ENCODE results near the gene TRIM66. TPM values are rescaled to one million over a fixed set of nuclear protein-coding genes. Genes with fewer than 3 reads are reported as not detected.

Gene TRIM66
- polyA plus RNA-seq, 3 donors: 0.04 to 12.0 (median 0.47) TPM

DNA sequence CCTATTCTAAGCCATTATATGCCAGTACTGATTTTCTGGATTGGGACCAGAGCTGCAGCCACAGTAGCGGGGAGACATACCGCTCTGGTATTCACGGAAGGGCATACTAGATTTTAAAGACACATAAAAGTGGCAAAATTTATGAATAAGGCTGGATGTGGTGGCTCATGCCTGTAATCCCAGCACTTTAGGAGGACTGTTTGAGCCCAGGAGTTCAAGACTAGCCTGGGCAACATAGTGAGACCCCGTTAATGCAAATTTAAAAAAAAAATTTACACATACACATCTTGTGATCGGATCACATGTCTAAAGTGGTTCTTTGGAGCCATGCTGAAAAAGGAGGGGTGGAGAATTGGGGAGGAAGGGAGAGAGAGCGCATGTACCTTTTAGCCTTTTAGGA, 9.1 kb upstream of the TRIM66 start:
- no peaks in the 10 kb centered on the region for H3K9me3 Mint-ChIP-seq
- Histone ChIP-seq H3K9ac (ENCODE audit: insufficient read depth, low read length, poor library complexity, severe bottlenecking) (no peak overlapping the region), H3K4me3 (replicated peaks in 1 of 3; ENCODE audit: low read depth in 2 of 3, low read length in 3 of 3) (no peak overlapping the region), H2AFZ (ENCODE audit: insufficient read depth, low read depth, low read length, poor library complexity, severe bottlenecking) (no peak overlapping the region), H3K36me3 (replicated peaks in 1 of 2; ENCODE audit: control insufficient read depth in 1 of 2, insufficient read depth in 2 of 2, low read length in 2 of 2) (peaks cover 0 to 6% of the 10 kb centered on the region in 2 donors), H3K9me3 (replicated peaks in 1 of 2; ENCODE audit: control insufficient read depth in 1 of 2, insufficient read depth in 1 of 2, low read length in 2 of 2) (no peaks in the 10 kb centered on the region), H4K20me1 (ENCODE audit: insufficient read depth, low read length) (no peaks in the 10 kb centered on the region), H3K27me3 (ENCODE audit: control insufficient read depth in 2 of 2, insufficient read depth in 2 of 2, low read length in 2 of 2) (no peaks in the 10 kb centered on the region), H3K27ac (ENCODE audit: low read depth in 1 of 2, low read length in 2 of 2) (no peak overlapping the region), H3K79me2 (ENCODE audit: insufficient read depth, low read length) (peaks cover 9% of the 10 kb centered on the region), H3K4me1 (ENCODE audit: control insufficient read depth in 1 of 2, insufficient read depth in 2 of 2, low read length in 2 of 2) (peaks cover 15 to 22% of the 10 kb centered on the region in 2 donors), H3K4me2 (replicated peaks; ENCODE audit: extremely low read depth, low read length, poor library complexity, severe bottlenecking) (no peak overlapping the region)
- H3K36me3 Mint-ChIP-seq: peaks cover 10 to 16% of the 10 kb centered on the region in 2 donors
- H3K4me3 Mint-ChIP-seq: no peak overlapping the region
- no peak overlapping the region for H3K27ac Mint-ChIP-seq
- DNase-seq: no peak
- TF ChIP-seq, protein P1, sequence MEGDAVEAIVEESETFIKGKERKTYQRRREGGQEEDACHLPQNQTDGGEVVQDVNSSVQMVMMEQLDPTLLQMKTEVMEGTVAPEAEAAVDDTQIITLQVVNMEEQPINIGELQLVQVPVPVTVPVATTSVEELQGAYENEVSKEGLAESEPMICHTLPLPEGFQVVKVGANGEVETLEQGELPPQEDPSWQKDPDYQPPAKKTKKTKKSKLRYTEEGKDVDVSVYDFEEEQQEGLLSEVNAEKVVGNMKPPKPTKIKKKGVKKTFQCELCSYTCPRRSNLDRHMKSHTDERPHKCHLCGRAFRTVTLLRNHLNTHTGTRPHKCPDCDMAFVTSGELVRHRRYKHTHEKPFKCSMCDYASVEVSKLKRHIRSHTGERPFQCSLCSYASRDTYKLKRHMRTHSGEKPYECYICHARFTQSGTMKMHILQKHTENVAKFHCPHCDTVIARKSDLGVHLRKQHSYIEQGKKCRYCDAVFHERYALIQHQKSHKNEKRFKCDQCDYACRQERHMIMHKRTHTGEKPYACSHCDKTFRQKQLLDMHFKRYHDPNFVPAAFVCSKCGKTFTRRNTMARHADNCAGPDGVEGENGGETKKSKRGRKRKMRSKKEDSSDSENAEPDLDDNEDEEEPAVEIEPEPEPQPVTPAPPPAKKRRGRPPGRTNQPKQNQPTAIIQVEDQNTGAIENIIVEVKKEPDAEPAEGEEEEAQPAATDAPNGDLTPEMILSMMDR (IDR thresholded peaks at IDR 0.05): no peak
- peaks cover 20% of the 10 kb centered on the region for H3K4me1 Mint-ChIP-seq
- 100% methylated on average over 3 of the region's 6 CpGs for WGBS (ENCODE audit: insufficient coverage)
- intact Hi-C loops (cut with micrococcal nuclease): no loop called here
- peaks cover 0 to 2% (median 0%) of the 10 kb centered on the region in 3 donors for H3K27me3 Mint-ChIP-seq (ENCODE audit: low read depth in 3 of 3)

DNA sequence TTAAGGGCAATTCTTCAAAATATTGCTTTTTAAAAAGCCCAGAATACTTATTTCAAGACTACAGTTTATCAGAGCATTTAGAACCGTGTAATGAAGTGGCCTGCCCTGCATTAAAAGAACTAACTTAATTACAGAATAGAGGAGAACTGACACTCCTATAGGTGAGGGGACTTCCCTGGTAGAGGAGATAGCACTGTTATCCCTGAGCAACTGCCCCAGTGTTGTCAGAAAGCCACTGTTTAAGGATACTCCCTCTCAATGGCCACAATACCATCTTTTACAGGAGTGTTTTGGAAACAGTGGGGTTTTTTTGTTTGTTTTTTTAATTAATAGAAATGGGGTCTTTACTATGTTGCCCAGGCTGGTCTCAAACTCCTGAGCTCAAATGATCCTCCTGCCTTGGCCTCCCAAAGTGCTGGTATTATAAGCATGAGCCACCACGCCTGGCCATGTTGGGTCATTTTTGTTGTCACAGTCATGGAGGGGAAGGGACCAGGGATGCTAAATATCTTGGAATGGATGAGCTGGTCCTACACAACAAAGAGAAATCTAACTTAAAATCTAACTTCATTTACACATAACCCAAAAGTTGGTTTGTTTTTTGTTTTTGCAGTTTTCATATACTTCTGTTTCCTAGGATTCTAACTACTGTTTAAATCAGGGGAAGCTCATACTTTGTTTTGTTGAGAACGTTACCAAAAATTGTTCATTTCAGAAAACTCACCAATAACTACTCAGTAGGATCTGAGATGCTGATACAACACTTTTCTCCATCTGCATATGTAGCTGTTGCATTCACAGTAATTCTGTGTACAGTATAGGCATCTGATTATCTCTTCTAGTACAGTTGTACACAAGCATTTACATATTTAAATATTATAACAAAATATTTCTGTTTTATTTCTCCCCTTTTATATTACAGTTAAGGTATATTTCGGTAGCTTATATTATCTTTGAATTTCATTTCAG, 8.2 kb upstream of the TRIM66 start:
- no peaks in the 10 kb centered on the region for H3K9me3 ChIP-seq (replicated peaks in 1 of 2; ENCODE audit: control insufficient read depth in 1 of 2, insufficient read depth in 1 of 2, low read length in 2 of 2)
- no peak for DNase-seq
- TF ChIP-seq, protein P1 (IDR thresholded peaks at IDR 0.05): no peak
- H3K27ac ChIP-seq (ENCODE audit: low read depth in 1 of 2, low read length in 2 of 2): no peak overlapping the region
- H2AFZ ChIP-seq (ENCODE audit: insufficient read depth, low read depth, low read length, poor library complexity, severe bottlenecking): no peak overlapping the region
- peaks cover 0 to 1% (median 0%) of the 10 kb centered on the region in 3 donors for H3K27me3 Mint-ChIP-seq (ENCODE audit: low read depth in 3 of 3)
- intact Hi-C loops (cut with micrococcal nuclease): no loop called here
- peaks cover 18 to 25% of the 10 kb centered on the region in 2 donors for H3K36me3 Mint-ChIP-seq
- H3K4me1 Mint-ChIP-seq: peaks cover 19% of the 10 kb centered on the region
- peak overlapping the region in 1 of 7 donors; percentile 9 for H3K27ac Mint-ChIP-seq
- peaks cover 8 to 16% of the 10 kb centered on the region in 2 donors for H3K36me3 ChIP-seq (replicated peaks in 1 of 2; ENCODE audit: control insufficient read depth in 1 of 2, insufficient read depth in 2 of 2, low read length in 2 of 2)
- H4K20me1 ChIP-seq (ENCODE audit: insufficient read depth, low read length): no peaks in the 10 kb centered on the region
- peaks cover 10% of the 10 kb centered on the region for H3K79me2 ChIP-seq (ENCODE audit: insufficient read depth, low read length)
- peaks cover 15 to 22% of the 10 kb centered on the region in 2 donors for H3K4me1 ChIP-seq (ENCODE audit: control insufficient read depth in 1 of 2, insufficient read depth in 2 of 2, low read length in 2 of 2)
- no peak overlapping the region for H3K4me2 ChIP-seq (replicated peaks; ENCODE audit: extremely low read depth, low read length, poor library complexity, severe bottlenecking)
- no peaks in the 10 kb centered on the region for H3K27me3 ChIP-seq (ENCODE audit: control insufficient read depth in 2 of 2, insufficient read depth in 2 of 2, low read length in 2 of 2)
- no peak overlapping the region for H3K4me3 ChIP-seq (replicated peaks in 1 of 3; ENCODE audit: low read depth in 2 of 3, low read length in 3 of 3)
- no peak overlapping the region for H3K4me3 Mint-ChIP-seq
- H3K9me3 Mint-ChIP-seq: no peaks in the 10 kb centered on the region
- no peak overlapping the region for H3K9ac ChIP-seq (ENCODE audit: insufficient read depth, low read length, poor library complexity, severe bottlenecking)
- WGBS (ENCODE audit: insufficient coverage): no CpG with 5 or more reads among the region's 4 CpGs
